CD8-positive, alpha-beta memory T cell (primary cell): Measurements from ENCODE around the gene RPRD2. TPM values are rescaled to one million over a fixed set of nuclear protein-coding genes. Genes with fewer than 3 reads are reported as not detected.
"Not testable (repeated sequence)": the region's sequence is repeated elsewhere in the genome, so short reads cannot be mapped to it uniquely, and the experiment has no call there.

ENCODE experiments used
- CTCF ChIA-PET: fragments of 350-600 bp; sonication (Branson Sonifier 250); formaldehyde crosslinking; loops from one replicate; lab custom pipeline; 2021; ENCODE audit warnings: antibody characterized with exemption; lab: Charles Lee
- POLR2A ChIA-PET: fragments of 350-600 bp; sonication (Branson Sonifier 250); formaldehyde crosslinking; loops from one replicate; lab custom pipeline; 2021; ENCODE audit warnings: antibody characterized with exemption; lab: Charles Lee
- DNase-seq, 5 donors: peaks; one replicate each; pipeline versions ENCODE4 v3.0.0 to v3.0.0-alpha.2; 2020 to 2022; ENCODE audit warnings: mixed read lengths in 1 of 5
- H3K27ac ChIP-seq: one replicate; pipeline ENCODE4 v1.7.0; 2013; ENCODE audit warnings: low read depth, mild to moderate bottlenecking, low read length, moderate library complexity
- H3K27me3 ChIP-seq: 2 replicates; pipeline ENCODE4 v1.7.0; 2013; ENCODE audit warnings: low read length, mild to moderate bottlenecking; ENCODE audit not compliant: insufficient read depth, poor library complexity, severe bottlenecking
- H3K36me3 ChIP-seq: 2 replicates; pipeline ENCODE4 v1.7.0; 2013; ENCODE audit warnings: mild to moderate bottlenecking, low read length, moderate library complexity; ENCODE audit not compliant: insufficient read depth
- H3K4me1 ChIP-seq: 2 replicates; pipeline ENCODE4 v1.7.0; 2013; ENCODE audit warnings: mild to moderate bottlenecking, low read length, moderate library complexity; ENCODE audit not compliant: insufficient read depth
- H3K4me3 ChIP-seq: 2 replicates; pipeline ENCODE4 v1.7.0; 2013; ENCODE audit warnings: mild to moderate bottlenecking, low read length
- H3K9me3 ChIP-seq: 2 replicates; pipeline ENCODE4 v1.7.0; 2013; ENCODE audit warnings: mild to moderate bottlenecking, low read length
- H3K27ac Mint-ChIP-seq, 8 donors: one replicate each; pipeline ENCODE4 v1.8.0; 2020 to 2021; ENCODE audit warnings: mixed read lengths in 8 of 8, mild to moderate bottlenecking in 6 of 8, inconsistent platforms in 3 of 8, moderate library complexity in 3 of 8
- H3K27me3 Mint-ChIP-seq, 2 donors: one replicate each; pipeline ENCODE4 v1.8.0; 2020 to 2021; ENCODE audit warnings: mixed read lengths in 2 of 2, mild to moderate bottlenecking in 1 of 2, moderate library complexity in 1 of 2
- H3K36me3 Mint-ChIP-seq, 3 donors: one replicate each; pipeline ENCODE4 v1.8.0; 2020 to 2021; ENCODE audit warnings: mixed read lengths in 3 of 3, inconsistent platforms in 1 of 3, mild to moderate bottlenecking in 1 of 3
- H3K4me1 Mint-ChIP-seq, 3 donors: one replicate each; pipeline ENCODE4 v1.8.0; 2020 to 2021; ENCODE audit warnings: mixed read lengths in 3 of 3, inconsistent platforms in 1 of 3, mild to moderate bottlenecking in 1 of 3
- H3K4me3 Mint-ChIP-seq, 7 donors: one replicate each; pipeline ENCODE4 v1.8.0; 2020 to 2021; ENCODE audit warnings: mixed read lengths in 7 of 7, mild to moderate bottlenecking in 6 of 7, moderate library complexity in 4 of 7, inconsistent platforms in 2 of 7
- H3K9me3 Mint-ChIP-seq, 5 donors: one replicate each; pipeline ENCODE4 v1.8.0; 2020 to 2022; ENCODE audit warnings: mixed read lengths in 5 of 5, mild to moderate bottlenecking in 3 of 5, moderate library complexity in 2 of 5, inconsistent platforms in 1 of 5
- polyA plus RNA-seq: library from polyadenylated mRNA; unstranded; fragments of 300-500 nt; fragmentation: Illumina TruSeq; gene quantifications from one replicate; pipeline ENCODE4 v1.2.3, GENCODE V29; 2021
- total RNA-seq, 2 experiments: library from RNA; stranded (reverse); gene quantifications; one replicate each; pipeline ENCODE4 v1.2.3, GENCODE V29; 2021

The RPRD2 gene
- total RNA-seq (10 to 100 TPM; 24.1 to 26.4 TPM), polyA plus RNA-seq (40.5 TPM)

- POLR2A ChIA-PET = interaction anchor here (0.5 to 3.0 kb wide), 27 partner anchors 8 to 1082 kb away, joined by 3 to 18 read pairs (median 5); partner anchors contain the start of genes ANP32E, APH1A, ENSA and FALEC
- Histone ChIP-seq H3K36me3 (no peaks in the 10 kb centered on the region), H3K27me3 (no peaks in the 10 kb centered on the region), H3K4me3 (peak within 1 kb of the TSS; percentile 94), H3K4me1 (peaks cover 13% of the 10 kb centered on the region), H3K27ac (peak within 1 kb of the TSS; percentile 89), H3K9me3 (no peaks in the 10 kb centered on the region)
- Mint-ChIP-seq H3K27me3 (peaks cover 0 to 5% of the 10 kb centered on the region in 2 donors), H3K4me1 (peaks cover 24 to 39% (median 35%) of the 10 kb centered on the region in 3 donors), H3K9me3 (peaks cover 0 to 1% (median 0%) of the 10 kb centered on the region in 5 donors), H3K36me3 (peaks cover 0 to 34% (median 0%) of the 10 kb centered on the region in 3 donors), H3K27ac (peak within 1 kb of the TSS; percentile 93 to 100 (median 98)), H3K4me3 (peak within 1 kb of the TSS; percentile 93 to 100 (median 98))
- peak; percentile 98 to 100 (median 99) for DNase-seq
- CTCF ChIA-PET = interaction anchor here (0.7 to 1.3 kb wide), 3 partner anchors 82 to 702 kb away, joined by 3 read pairs; no protein-coding TSS in a partner anchor
Measured at GRCh38 chr1:150363426-150364230, at the start of gene RPRD2. RPRD2 (plus strand) TSS chr1:150364147; CDS start chr1:150364715, 568 bp downstream.

GRCh38 chr1:150314691-150315090 lies 49.3 kb upstream of the RPRD2 start:
- H3K4me3 ChIP-seq, H3K4me3 Mint-ChIP-seq, H3K36me3 ChIP-seq, H3K9me3 Mint-ChIP-seq, H3K27me3 Mint-ChIP-seq, H3K4me1 Mint-ChIP-seq, H3K27ac ChIP-seq, H3K36me3 Mint-ChIP-seq, CTCF ChIA-PET, H3K4me1 ChIP-seq, H3K27ac Mint-ChIP-seq, H3K27me3 ChIP-seq, POLR2A ChIA-PET, H3K9me3 ChIP-seq, DNase-seq: not testable (repeated sequence)

- no peak for DNase-seq
- CTCF ChIA-PET = interaction anchor here (1.0 to 1.7 kb wide), 2 partner anchors 18 to 65 kb away, joined by 3 to 5 read pairs; no protein-coding TSS in a partner anchor
- POLR2A ChIA-PET = interaction anchor here (0.5 to 1.6 kb wide), 3 partner anchors 35 to 48 kb away, joined by 3 to 11 read pairs (median 4); partner anchors contain the start of gene RPRD2
- Histone ChIP-seq H3K27ac (peak overlapping the region; percentile 97), H3K4me3 (peak overlapping the region; percentile 79), H3K4me1 (peaks cover 19% of the 10 kb centered on the region), H3K9me3 (no peaks in the 10 kb centered on the region), H3K36me3 (peaks cover 8% of the 10 kb centered on the region), H3K27me3 (no peaks in the 10 kb centered on the region)
- H3K36me3 Mint-ChIP-seq = peaks cover 0 to 26% (median 6%) of the 10 kb centered on the region in 3 donors
- peaks cover 27 to 43% (median 32%) of the 10 kb centered on the region in 3 donors for H3K4me1 Mint-ChIP-seq
- H3K27me3 Mint-ChIP-seq = peaks cover 0 to 4% of the 10 kb centered on the region in 2 donors
- peak overlapping the region; percentile 47 to 100 (median 99) for H3K27ac Mint-ChIP-seq
- H3K9me3 Mint-ChIP-seq = no peaks in the 10 kb centered on the region
- H3K4me3 Mint-ChIP-seq = peak overlapping the region; percentile 94 to 100 (median 99)
Measured at GRCh38 chr1:150320667-150320978, 43.3 kb upstream of the RPRD2 start.

- H3K36me3 Mint-ChIP-seq = peaks cover 0 to 37% (median 11%) of the 10 kb centered on the region in 3 donors
- peak in 2 of 5 donors; percentile 6 to 18 for DNase-seq
Measured at GRCh38 chr1:150321826-150322166, 42.2 kb upstream of the RPRD2 start.

GRCh38 chr1:150322310-150322709 lies 41.6 kb upstream of the RPRD2 start:
- no peak for DNase-seq

More at GRCh38 chr1:150321826-150322166, 42.2 kb upstream of the RPRD2 start:
- ChIA-PET POLR2A (interaction anchor here (1.6 kb wide), 1 partner anchor 42 kb away, joined by 11 read pairs; the partner anchor contains the start of gene RPRD2), CTCF (interaction anchor here (1.0 to 1.1 kb wide), 2 partner anchors 15 to 17 kb away, joined by 3 read pairs; no protein-coding TSS in a partner anchor)
- H3K4me3 ChIP-seq = peak overlapping the region; percentile 79
- H3K27ac ChIP-seq = peak overlapping the region; percentile 97
- Mint-ChIP-seq H3K4me1 (peaks cover 33 to 54% (median 43%) of the 10 kb centered on the region in 3 donors), H3K27me3 (peaks cover 0 to 4% of the 10 kb centered on the region in 2 donors), H3K27ac (peak overlapping the region; percentile 88 to 100 (median 99)), H3K4me3 (peak overlapping the region; percentile 94 to 100 (median 99)), H3K9me3 (no peaks in the 10 kb centered on the region)
- no peaks in the 10 kb centered on the region for H3K27me3 ChIP-seq
- H3K36me3 ChIP-seq = peaks cover 18% of the 10 kb centered on the region
- H3K9me3 ChIP-seq = no peaks in the 10 kb centered on the region
- H3K4me1 ChIP-seq = peaks cover 19% of the 10 kb centered on the region

GRCh38 chr1:150332651-150333290 lies 31.2 kb upstream of the RPRD2 start:
- Mint-ChIP-seq H3K27me3 (no peaks in the 10 kb centered on the region), H3K9me3 (no peaks in the 10 kb centered on the region), H3K4me1 (peaks cover 0 to 12% (median 9%) of the 10 kb centered on the region in 3 donors), H3K27ac (peak overlapping the region in 1 of 8 donors; percentile 19), H3K36me3 (peaks cover 13 to 77% (median 29%) of the 10 kb centered on the region in 3 donors), H3K4me3 (no peak overlapping the region)
- H3K27me3 ChIP-seq = no peaks in the 10 kb centered on the region
- CTCF ChIA-PET = no interaction called here
- H3K4me1 ChIP-seq = no peaks in the 10 kb centered on the region
- POLR2A ChIA-PET = no interaction called here
- H3K36me3 ChIP-seq = peaks cover 64% of the 10 kb centered on the region
- no peaks in the 10 kb centered on the region for H3K9me3 ChIP-seq
- H3K27ac ChIP-seq = no peak overlapping the region
- DNase-seq = no peak
- no peak overlapping the region for H3K4me3 ChIP-seq

More at GRCh38 chr1:150322310-150322709, 41.6 kb upstream of the RPRD2 start:
- ChIA-PET CTCF (interaction anchor here (1.1 kb wide), 1 partner anchor 15 kb away, joined by 3 read pairs; no protein-coding TSS in a partner anchor), POLR2A (interaction anchor here (0.8 kb wide), 1 partner anchor 42 kb away, joined by 4 read pairs; the partner anchor contains the start of gene RPRD2)
- Histone ChIP-seq H3K4me3 (peak overlapping the region; percentile 79), H3K36me3 (peaks cover 23% of the 10 kb centered on the region), H3K27ac (peak overlapping the region; percentile 97), H3K9me3 (no peaks in the 10 kb centered on the region), H3K4me1 (peaks cover 19% of the 10 kb centered on the region), H3K27me3 (no peaks in the 10 kb centered on the region)
- peak overlapping the region; percentile 88 to 100 (median 99) for H3K27ac Mint-ChIP-seq
- H3K4me1 Mint-ChIP-seq = peaks cover 33 to 56% (median 45%) of the 10 kb centered on the region in 3 donors
- H3K27me3 Mint-ChIP-seq = peaks cover 0 to 4% of the 10 kb centered on the region in 2 donors
- H3K9me3 Mint-ChIP-seq = no peaks in the 10 kb centered on the region
- H3K36me3 Mint-ChIP-seq = peaks cover 0 to 41% (median 11%) of the 10 kb centered on the region in 3 donors
- H3K4me3 Mint-ChIP-seq = peak overlapping the region; percentile 94 to 100 (median 99)

GRCh38 chr1:150346316-150346715 lies 17.6 kb upstream of the RPRD2 start:
- Histone ChIP-seq H3K27ac (no peak overlapping the region), H3K27me3 (no peaks in the 10 kb centered on the region), H3K36me3 (peaks cover 39% of the 10 kb centered on the region), H3K9me3 (no peaks in the 10 kb centered on the region), H3K4me3 (no peak overlapping the region), H3K4me1 (no peaks in the 10 kb centered on the region)
- H3K27me3 Mint-ChIP-seq = no peaks in the 10 kb centered on the region
- H3K27ac Mint-ChIP-seq = peak overlapping the region in 1 of 8 donors; percentile 37
- peaks cover 5 to 78% (median 30%) of the 10 kb centered on the region in 3 donors for H3K36me3 Mint-ChIP-seq
- DNase-seq = no peak
- no peaks in the 10 kb centered on the region for H3K9me3 Mint-ChIP-seq
- ChIA-PET POLR2A (interaction anchor here (0.7 kb wide), 1 partner anchor 111 kb away, joined by 5 read pairs; the partner anchor contains the start of gene ANP32E), CTCF (interaction anchor here (1.1 kb wide), 1 partner anchor 90 kb away, joined by 3 read pairs; no protein-coding TSS in a partner anchor)
- no peaks in the 10 kb centered on the region for H3K4me1 Mint-ChIP-seq
- no peak overlapping the region for H3K4me3 Mint-ChIP-seq
